HepG2 (cell line): Measurements from ENCODE around the gene SHC1. TPM values are rescaled to one million over a fixed set of nuclear protein-coding genes. Genes with fewer than 3 reads are reported as not detected.

Experiments used
- AGO2 ChIP-seq: fragments of 200-400 bp; formaldehyde crosslinking; optimal IDR thresholded peaks from 2 replicates; pipeline ENCODE3; 2017; ENCODE audit warnings: mild to moderate bottlenecking, low read depth, low read length, moderate library complexity
- GABPB1 ChIP-seq: IDR thresholded peaks from 2 replicates; pipeline ENCODE4 v1.6.1; 2016; ENCODE audit warnings: mild to moderate bottlenecking, missing genetic modification reagents, moderate library complexity, missing compliant biosample characterization
- HOXA3 ChIP-seq: sonication (generic); formaldehyde crosslinking; IDR thresholded peaks from 2 replicates; pipeline ENCODE4 v1.5.0; 2020; ENCODE audit warnings: missing genetic modification reagents
- PHB2 ChIP-seq: fragments of 450-650 bp; IDR thresholded peaks from 2 replicates; pipeline ENCODE4 v1.6.1; 2018; ENCODE audit not compliant: partially characterized antibody
- REL ChIP-seq: sonication (generic); formaldehyde crosslinking; conservative IDR thresholded peaks from 2 replicates; pipeline ENCODE4 v1.8.0; 2022; ENCODE audit warnings: mild to moderate bottlenecking, missing genetic modification reagents, moderate library complexity
- RFX1 ChIP-seq: fragments of 450-650 bp; IDR thresholded peaks from 2 replicates; pipeline ENCODE4 v1.6.1; 2017
- SIN3A ChIP-seq: IDR thresholded peaks from 2 replicates; pipeline ENCODE4 v1.6.1; 2011; ENCODE audit warnings: low read depth, mild to moderate bottlenecking, control low read depth, low read length, borderline replicate concordance
- U2AF1 ChIP-seq: fragments of 200-400 bp; formaldehyde crosslinking; optimal IDR thresholded peaks from 2 replicates; pipeline ENCODE3; 2017; ENCODE audit warnings: mild to moderate bottlenecking, low read depth, low read length
- ZNF20 ChIP-seq: sonication (generic); formaldehyde crosslinking; IDR thresholded peaks from 2 replicates; pipeline ENCODE4 v1.4.0; 2020; ENCODE audit warnings: mild to moderate bottlenecking, moderate library complexity, missing genetic modification reagents
- ZNF326 ChIP-seq: sonication (generic); formaldehyde crosslinking; IDR thresholded peaks from 2 replicates; pipeline ENCODE4 v1.4.0; 2020; ENCODE audit warnings: missing genetic modification reagents, borderline replicate concordance
- ZNF501 ChIP-seq: sonication (generic); formaldehyde crosslinking; IDR thresholded peaks from 2 replicates; pipeline ENCODE4 v1.5.1; 2020; ENCODE audit warnings: mild to moderate bottlenecking, moderate library complexity, missing genetic modification reagents
- ZNF552 ChIP-seq: sonication (generic); formaldehyde crosslinking; IDR thresholded peaks from 2 replicates; pipeline ENCODE4 v1.9.0; 2022; ENCODE audit warnings: missing genetic modification reagents, mild to moderate bottlenecking, borderline replicate concordance
- ZSCAN31 ChIP-seq: sonication (generic); formaldehyde crosslinking; IDR thresholded peaks from 2 replicates; pipeline ENCODE4 v1.5.0; 2020; ENCODE audit warnings: low read depth, mild to moderate bottlenecking, missing genetic modification reagents
- polyA plus RNA-seq, 8 experiments: library from polyadenylated mRNA; depleted of rRNA in 3 of 8; stranded (reverse) in 7 of 8; unstranded in 1 of 8; fragments of >200 nt; fragmentation: Illumina TruSeq in 4 of 8; extraction: Trizol in 4 of 8; gene quantifications; 2 replicates each; pipeline versions ENCODE4 v1.2.1 to v1.2.3, GENCODE V29; 2011 to 2016; ENCODE audit warnings: low read depth in 4 of 8, missing spikeins in 1 of 8, mixed read lengths in 1 of 8; ENCODE audit not compliant: insufficient read depth in 1 of 8
- total RNA-seq, 5 experiments: library from RNA; depleted of rRNA; stranded (reverse); fragments of >200 nt; fragmentation: Illumina TruSeq; extraction: Trizol; gene quantifications; 2 replicates each; pipeline ENCODE4 v1.2.3, GENCODE V29; 2016; ENCODE audit warnings: low read depth in 1 of 5
- TF ChIP-seq, protein P1 (sequence below): sonication (generic); formaldehyde crosslinking; IDR thresholded peaks from 2 replicates; pipeline ENCODE4 v1.5.0; 2020; ENCODE audit warnings: mild to moderate bottlenecking, missing genetic modification reagents, moderate library complexity
- TF ChIP-seq, protein P2 (sequence below): sonication (generic); formaldehyde crosslinking; IDR thresholded peaks from 2 replicates; pipeline ENCODE4 v1.5.1; 2020; ENCODE audit warnings: missing genetic modification reagents, mild to moderate bottlenecking, borderline replicate concordance
- TF ChIP-seq, protein P3 (sequence below): sonication (generic); formaldehyde crosslinking; IDR thresholded peaks from 2 replicates; pipeline ENCODE4 v1.8.1; 2023; ENCODE audit warnings: missing genetic modification reagents, inconsistent platforms, borderline replicate concordance
- TF ChIP-seq, protein P4 (sequence below): sonication (generic); formaldehyde crosslinking; IDR thresholded peaks from 2 replicates; pipeline ENCODE4 v1.5.1; 2020; ENCODE audit warnings: missing genetic modification reagents, mild to moderate bottlenecking, borderline replicate concordance
- TF ChIP-seq, protein P5 (sequence below): sonication (generic); formaldehyde crosslinking; IDR thresholded peaks from 2 replicates; pipeline ENCODE4 v1.8.0; 2022; ENCODE audit warnings: mild to moderate bottlenecking, missing genetic modification reagents

The SHC1 gene
- total and polyA plus RNA-seq, 2 of the 13 experiments (the other 11 are each of a cell fraction or from before 2014, with no cell fraction given) = 52.0 to 137 TPM

DNA sequence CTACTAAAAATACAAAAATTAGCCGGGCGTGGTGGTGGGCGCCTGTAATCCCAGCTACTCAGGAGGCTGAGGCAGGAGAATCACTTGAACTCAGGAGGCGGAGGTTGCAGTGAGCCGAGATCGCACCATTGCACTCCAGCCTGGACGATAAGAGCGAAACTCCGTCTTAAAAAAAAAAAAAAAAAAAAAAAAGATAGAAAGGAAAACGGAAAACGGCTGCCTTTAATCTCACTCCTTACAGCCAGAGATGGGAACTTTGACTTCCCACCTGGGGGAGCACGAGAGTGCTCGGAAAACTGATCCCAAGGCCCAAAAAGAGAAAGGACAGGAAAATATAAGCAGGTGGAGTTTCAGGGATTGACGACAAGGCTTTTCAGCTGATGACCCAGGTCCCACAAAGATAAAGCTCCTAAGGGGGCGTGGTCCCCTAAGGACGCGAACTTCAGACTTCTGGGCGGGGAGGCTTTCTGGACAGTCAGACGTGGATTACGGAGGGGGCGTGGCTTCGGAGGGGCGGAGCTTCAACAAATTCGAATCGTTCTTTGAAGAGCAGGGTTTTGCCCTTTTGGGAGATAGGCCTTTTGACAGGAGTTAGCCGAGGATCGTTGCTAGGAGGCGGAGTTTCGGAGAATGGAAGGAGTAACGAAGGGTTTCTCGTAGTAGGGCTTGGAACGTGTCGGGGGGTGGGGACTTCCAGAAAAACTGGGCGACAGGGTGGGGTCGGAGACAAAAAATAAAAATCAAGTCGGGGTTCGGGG is 3.0 kb upstream of the SHC1 start (continued):
- TF ChIP-seq, protein P1, sequence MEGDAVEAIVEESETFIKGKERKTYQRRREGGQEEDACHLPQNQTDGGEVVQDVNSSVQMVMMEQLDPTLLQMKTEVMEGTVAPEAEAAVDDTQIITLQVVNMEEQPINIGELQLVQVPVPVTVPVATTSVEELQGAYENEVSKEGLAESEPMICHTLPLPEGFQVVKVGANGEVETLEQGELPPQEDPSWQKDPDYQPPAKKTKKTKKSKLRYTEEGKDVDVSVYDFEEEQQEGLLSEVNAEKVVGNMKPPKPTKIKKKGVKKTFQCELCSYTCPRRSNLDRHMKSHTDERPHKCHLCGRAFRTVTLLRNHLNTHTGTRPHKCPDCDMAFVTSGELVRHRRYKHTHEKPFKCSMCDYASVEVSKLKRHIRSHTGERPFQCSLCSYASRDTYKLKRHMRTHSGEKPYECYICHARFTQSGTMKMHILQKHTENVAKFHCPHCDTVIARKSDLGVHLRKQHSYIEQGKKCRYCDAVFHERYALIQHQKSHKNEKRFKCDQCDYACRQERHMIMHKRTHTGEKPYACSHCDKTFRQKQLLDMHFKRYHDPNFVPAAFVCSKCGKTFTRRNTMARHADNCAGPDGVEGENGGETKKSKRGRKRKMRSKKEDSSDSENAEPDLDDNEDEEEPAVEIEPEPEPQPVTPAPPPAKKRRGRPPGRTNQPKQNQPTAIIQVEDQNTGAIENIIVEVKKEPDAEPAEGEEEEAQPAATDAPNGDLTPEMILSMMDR (CRISPR knock-in tag) = no peak; the same call in 1 of the 2 replicates
- TF ChIP-seq HOXA3 (no peak; the same call in 1 of the 2 replicates), U2AF1 (no peak), REL (CRISPR knock-in tag) (no peak), PHB2 (no peak), GABPB1 (no peak), ZNF501 (CRISPR knock-in tag) (peak; percentile 11; the same call in 1 of the 2 replicates), SIN3A (0 out of 2 replicates have a peak, but pooled peaks have one; percentile 44), ZNF326 (CRISPR knock-in tag) (no peak), ZNF20 (CRISPR knock-in tag) (no peak), ZSCAN31 (no peak), RFX1 (no peak), ZNF552 (CRISPR knock-in tag) (no peak), AGO2 (no peak)
- TF ChIP-seq, protein P2, sequence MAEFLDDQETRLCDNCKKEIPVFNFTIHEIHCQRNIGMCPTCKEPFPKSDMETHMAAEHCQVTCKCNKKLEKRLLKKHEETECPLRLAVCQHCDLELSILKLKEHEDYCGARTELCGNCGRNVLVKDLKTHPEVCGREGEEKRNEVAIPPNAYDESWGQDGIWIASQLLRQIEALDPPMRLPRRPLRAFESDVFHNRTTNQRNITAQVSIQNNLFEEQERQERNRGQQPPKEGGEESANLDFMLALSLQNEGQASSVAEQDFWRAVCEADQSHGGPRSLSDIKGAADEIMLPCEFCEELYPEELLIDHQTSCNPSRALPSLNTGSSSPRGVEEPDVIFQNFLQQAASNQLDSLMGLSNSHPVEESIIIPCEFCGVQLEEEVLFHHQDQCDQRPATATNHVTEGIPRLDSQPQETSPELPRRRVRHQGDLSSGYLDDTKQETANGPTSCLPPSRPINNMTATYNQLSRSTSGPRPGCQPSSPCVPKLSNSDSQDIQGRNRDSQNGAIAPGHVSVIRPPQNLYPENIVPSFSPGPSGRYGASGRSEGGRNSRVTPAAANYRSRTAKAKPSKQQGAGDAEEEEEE = no peak
- TF ChIP-seq, protein P3, sequence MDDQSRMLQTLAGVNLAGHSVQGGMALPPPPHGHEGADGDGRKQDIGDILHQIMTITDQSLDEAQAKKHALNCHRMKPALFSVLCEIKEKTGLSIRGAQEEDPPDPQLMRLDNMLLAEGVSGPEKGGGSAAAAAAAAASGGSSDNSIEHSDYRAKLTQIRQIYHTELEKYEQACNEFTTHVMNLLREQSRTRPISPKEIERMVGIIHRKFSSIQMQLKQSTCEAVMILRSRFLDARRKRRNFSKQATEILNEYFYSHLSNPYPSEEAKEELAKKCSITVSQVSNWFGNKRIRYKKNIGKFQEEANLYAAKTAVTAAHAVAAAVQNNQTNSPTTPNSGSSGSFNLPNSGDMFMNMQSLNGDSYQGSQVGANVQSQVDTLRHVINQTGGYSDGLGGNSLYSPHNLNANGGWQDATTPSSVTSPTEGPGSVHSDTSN (CRISPR knock-in tag) = no peak
- TF ChIP-seq, protein P4, sequence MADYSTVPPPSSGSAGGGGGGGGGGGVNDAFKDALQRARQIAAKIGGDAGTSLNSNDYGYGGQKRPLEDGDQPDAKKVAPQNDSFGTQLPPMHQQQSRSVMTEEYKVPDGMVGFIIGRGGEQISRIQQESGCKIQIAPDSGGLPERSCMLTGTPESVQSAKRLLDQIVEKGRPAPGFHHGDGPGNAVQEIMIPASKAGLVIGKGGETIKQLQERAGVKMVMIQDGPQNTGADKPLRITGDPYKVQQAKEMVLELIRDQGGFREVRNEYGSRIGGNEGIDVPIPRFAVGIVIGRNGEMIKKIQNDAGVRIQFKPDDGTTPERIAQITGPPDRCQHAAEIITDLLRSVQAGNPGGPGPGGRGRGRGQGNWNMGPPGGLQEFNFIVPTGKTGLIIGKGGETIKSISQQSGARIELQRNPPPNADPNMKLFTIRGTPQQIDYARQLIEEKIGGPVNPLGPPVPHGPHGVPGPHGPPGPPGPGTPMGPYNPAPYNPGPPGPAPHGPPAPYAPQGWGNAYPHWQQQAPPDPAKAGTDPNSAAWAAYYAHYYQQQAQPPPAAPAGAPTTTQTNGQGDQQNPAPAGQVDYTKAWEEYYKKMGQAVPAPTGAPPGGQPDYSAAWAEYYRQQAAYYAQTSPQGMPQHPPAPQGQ (CRISPR knock-in tag) = no peak
- TF ChIP-seq, protein P5, sequence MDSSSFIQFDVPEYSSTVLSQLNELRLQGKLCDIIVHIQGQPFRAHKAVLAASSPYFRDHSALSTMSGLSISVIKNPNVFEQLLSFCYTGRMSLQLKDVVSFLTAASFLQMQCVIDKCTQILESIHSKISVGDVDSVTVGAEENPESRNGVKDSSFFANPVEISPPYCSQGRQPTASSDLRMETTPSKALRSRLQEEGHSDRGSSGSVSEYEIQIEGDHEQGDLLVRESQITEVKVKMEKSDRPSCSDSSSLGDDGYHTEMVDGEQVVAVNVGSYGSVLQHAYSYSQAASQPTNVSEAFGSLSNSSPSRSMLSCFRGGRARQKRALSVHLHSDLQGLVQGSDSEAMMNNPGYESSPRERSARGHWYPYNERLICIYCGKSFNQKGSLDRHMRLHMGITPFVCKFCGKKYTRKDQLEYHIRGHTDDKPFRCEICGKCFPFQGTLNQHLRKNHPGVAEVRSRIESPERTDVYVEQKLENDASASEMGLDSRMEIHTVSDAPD = no peak
